Endometrial microvascular endothelial cells (primary cell): ENCODE results near the gene TAF10. TPM values are rescaled to one million over a fixed set of nuclear protein-coding genes. Genes with fewer than 3 reads are reported as not detected.

Experiments
- in situ Hi-C: cut with HindIII; loops from 2 replicates; pipeline ENCODE4 v1.10.0; 2017; ENCODE audit warnings: low sequenced_read_pairs, low pct_unique_long_range_greater_than_20kb; ENCODE audit errors: inconsistent ontology term
- total RNA-seq: library from RNA; depleted of rRNA; stranded (reverse); fragments of >200 nt; gene quantifications from one replicate; pipeline ENCODE4 v1.2.3, GENCODE V29; 2015; ENCODE audit errors: inconsistent ontology term

The TAF10 gene
- total RNA-seq, 1 donor from 2014 or later, result 41.9 TPM

DNA sequence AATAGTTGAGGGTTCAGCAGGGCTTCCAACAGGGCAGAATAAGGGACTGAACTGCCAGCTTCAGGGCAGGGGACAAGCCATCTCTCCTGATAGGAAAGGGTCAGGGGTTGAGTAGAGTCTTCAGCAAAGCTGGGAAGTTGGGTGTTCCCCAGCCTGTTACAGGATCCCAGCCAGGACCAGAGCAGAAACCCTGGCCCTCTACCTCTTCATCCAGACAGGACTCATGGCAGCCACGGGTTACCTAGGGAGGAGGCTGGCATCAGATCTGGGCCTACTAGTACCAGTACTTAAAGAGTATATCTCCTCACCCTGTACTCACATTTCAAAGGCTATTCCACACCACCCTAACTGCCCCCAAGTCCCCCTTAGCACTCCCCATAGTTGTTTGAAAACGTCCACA, 2.4 kb upstream of the TAF10 start:
- in situ Hi-C loops, result loop anchor here (25.0 kb wide), 1 partner anchor 202 kb away; the partner anchor contains the start of gene APBB1

DNA sequence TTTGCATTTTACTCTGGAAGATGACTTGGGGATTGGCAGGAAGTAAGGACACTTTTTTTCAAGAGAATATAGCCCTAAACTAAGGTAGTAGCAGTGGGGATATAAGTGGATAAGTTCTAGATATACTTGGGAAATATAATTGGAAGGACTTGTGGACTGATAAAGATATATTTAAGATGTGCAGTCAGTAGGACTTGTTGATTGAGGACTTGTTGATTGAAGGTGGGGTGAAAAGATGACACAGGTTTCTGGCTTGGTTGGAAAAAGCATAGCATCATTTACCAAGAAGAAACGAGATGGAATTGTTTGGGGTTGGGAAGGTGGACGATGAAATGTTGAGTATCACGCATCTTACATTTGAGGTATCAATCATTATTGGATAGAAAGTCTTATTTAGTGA, 1.5 kb upstream of the TAF10 start:
- in situ Hi-C loops, result loop anchor here (25.0 kb wide), 1 partner anchor 201 kb away; the partner anchor contains the start of gene APBB1

DNA sequence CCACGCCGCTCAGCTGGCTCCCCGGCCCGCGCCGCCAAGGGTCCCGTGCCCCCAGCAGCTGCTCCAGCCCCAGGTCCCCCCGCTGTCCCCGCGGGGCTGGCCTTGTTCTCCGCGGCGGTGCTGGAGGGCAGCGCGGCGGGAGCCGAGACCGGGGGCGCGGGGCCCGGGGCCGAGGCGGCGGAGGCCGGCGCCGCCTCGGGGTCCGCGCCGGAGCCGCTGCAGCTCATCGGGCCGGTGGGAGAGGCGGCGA, 128 bp downstream of the TAF10 start:
- in situ Hi-C loops, result loop anchor here (25.0 kb wide), 1 partner anchor 200 kb away; the partner anchor contains the start of gene APBB1

DNA sequence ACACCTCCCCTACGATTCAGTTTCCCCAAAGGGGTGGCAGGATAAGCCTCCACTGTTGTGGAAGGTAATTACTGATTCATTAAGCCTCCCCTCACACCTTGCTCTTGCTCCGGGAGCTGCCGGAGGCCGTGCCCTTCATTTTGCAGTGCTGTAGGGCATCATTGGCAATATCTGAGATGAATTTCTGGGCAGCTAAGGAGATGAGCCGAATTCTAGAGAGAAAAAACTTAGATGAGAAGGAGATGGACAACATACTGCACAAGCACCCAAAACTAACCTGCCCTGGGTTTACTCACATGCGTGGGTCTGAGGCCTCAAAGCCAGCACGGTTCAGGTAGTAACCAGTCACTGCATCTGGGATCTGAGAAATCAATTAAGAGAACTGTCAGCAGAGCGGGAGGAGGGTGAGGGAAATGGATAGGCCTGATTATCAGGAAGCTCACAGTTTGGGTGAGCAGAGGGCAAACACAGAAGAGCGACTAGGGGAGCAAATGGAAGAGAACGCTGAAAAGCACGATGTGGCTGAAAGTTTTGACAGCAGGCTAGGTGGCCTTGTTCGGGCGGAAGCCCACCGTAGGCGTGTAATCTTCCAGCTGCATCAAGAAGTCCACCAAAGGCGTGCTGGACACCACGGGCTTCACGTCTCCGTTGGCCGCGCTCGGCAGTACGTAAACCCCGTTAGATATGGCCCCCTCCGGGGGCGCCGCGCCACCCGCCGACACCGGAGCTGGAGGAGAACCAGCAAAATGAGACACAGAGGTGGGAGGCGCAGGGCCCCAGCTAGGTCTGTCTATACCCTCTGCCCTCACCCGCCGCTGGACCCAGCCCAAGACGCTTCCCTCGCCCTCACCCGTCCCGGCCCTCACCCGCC, 689 bp downstream of the TAF10 start:
- in situ Hi-C loops, result loop anchor here (25.0 kb wide), 1 partner anchor 199 kb away; the partner anchor contains the start of gene APBB1

DNA sequence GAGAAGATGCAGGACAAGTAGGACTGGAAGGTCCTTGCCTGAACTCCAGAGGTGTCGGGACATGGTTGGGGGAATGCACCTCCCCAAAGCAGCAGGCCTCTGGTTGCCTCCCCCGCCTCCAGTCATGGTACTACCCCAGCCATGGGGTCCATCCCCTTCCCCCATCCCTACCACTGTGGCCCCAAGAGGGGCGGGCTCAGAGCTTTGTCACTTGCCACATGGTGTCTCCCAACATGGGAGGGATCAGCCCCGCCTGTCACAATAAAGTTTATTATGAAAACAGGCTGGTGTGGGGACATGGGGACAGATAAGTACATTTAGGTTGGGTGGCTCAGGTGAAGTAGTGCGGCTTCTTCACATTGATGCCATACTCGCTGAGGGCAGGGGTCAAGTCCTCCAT, 1.4 kb downstream of the TAF10 start:
- in situ Hi-C loops, result loop anchor here (25.0 kb wide), 1 partner anchor 198 kb away; the partner anchor contains the start of gene APBB1

DNA sequence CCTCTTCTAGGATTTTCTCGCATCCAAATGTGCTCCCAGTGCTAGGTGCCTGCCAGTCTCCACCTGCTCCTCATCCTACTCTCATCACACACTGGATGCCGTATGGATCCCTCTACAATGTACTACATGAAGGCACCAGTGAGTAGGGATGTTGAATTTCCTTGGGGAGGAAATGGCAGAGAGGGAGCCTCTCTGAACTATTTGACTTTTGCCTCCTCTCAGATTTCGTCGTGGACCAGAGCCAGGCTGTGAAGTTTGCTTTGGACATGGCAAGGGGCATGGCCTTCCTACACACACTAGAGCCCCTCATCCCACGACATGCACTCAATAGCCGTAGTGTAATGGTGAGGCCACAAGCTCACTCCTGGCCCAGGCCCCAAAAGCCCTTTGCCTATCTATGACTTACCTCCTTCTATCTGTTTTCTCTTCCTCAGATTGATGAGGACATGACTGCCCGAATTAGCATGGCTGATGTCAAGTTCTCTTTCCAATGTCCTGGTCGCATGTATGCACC, 2.5 kb downstream of the TAF10 start:
- in situ Hi-C loops, result loop anchor here (25.0 kb wide), 1 partner anchor 197 kb away; the partner anchor contains the start of gene APBB1

DNA sequence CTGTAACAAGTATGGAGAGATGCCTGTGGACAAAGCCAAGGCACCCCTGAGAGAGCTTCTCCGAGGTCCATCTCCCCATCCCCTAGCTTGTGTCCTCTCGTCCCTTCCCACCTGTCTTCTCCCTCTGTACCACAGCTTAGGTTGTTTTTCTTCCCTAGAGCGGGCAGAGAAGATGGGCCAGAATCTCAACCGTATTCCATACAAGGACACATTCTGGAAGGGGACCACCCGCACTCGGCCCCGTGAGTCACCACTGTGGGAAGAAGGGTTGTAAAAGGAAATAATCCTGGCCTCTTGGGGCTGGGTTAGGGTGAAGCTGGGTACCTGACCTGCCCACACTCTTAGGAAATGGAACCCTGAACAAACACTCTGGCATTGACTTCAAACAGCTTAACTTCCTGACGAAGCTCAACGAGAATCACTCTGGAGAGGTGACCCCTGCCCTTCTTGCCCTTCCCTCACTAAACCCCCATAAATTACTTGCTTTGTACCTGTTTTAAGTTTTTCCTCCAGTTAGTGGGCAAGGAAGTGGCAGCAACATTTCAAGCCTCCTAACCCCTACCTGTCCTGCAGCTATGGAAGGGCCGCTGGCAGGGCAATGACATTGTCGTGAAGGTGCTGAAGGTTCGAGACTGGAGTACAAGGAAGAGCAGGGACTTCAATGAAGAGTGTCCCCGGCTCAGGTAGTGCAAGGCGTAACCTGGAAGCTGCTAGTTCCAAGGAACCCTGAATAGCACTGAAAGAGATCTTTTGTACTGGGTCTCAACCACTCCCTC, 3.1 kb downstream of the TAF10 start:
- in situ Hi-C loops, result loop anchor here (25.0 kb wide), 1 partner anchor 197 kb away; the partner anchor contains the start of gene APBB1

DNA sequence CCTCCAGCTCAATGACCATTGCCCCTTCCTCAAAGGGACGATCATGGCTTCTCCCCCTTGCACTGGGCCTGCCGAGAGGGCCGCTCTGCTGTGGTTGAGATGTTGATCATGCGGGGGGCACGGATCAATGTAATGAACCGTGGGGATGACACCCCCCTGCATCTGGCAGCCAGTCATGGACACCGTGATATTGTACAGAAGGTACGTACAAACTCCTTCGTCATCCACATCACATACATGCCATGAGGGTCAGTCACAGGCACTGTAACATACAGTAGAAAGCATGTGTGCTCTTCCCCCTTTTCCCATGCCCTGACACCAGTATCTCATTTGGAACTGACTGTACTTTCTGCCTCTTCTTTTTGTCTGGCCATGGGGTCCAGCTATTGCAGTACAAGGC, 4.0 kb downstream of the TAF10 start:
- in situ Hi-C loops, result loop anchor here (25.0 kb wide), 1 partner anchor 196 kb away; the partner anchor contains the start of gene APBB1

DNA sequence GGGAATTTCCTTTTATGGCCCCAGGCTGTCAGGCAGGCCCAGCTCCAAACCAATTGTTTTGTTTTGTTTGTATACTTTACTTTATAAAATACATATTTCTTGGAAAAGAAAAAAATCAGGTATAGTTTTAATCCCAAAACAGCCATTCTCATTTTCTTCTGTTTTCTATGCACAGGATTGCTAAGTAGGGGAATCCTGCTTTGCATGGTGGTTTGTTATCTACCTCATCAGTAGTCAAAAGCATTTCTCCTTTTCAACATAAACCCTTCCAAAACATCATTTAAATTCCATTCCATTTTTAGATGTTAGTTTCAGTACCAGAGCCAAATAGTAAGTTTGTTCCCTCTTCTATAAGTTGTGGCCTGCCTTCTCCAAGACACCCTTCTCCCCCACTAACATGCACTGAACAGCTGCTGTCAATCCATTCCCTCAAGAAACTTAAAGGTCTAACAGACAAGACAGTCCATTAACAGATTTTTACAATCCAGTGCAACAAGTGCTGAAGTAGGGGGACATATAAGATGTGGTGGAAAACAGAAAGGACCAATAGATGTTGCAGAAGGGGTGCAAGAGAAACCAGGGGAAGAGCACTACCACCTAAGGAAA, 4.7 kb downstream of the TAF10 start:
- in situ Hi-C loops, result loop anchor here (25.0 kb wide), 1 partner anchor 195 kb away; the partner anchor contains the start of gene APBB1

DNA sequence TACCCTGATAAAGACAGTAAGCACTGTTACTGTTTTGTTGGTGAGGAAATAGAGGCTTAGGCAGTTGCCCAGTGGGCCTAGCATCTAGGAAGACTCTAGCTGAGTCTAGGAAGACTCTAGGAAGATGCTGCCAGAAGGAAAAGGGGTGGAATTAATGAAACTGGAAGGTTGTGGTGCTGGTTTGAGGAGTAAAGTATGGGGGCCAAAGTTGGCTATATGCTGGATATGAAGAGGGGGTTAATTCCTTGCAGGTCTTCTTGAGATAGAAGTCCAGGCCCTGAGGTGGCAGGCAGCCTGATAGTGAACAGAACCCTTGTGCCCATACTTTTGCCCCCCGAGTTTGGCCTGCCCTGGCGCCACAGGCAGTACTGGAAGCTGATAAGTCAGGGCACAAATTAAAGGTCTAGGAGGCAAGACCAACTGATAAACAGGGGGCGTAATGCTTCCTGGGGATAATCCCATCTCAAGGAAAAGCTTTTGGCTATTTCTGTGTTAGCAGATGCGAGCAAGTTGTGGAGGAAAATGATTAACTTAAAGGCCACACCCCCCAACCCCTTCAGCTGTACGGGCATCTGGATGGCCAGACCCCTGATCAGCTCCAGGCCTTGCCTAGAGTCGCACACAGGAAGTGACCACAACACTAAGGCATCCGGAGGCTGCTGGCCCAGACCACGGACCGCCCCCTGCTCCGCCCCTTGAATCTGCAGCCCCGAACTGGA, 5.4 kb downstream of the TAF10 start:
- in situ Hi-C loops, result loop anchor here (25.0 kb wide), 1 partner anchor 194 kb away; the partner anchor contains the start of gene APBB1

DNA sequence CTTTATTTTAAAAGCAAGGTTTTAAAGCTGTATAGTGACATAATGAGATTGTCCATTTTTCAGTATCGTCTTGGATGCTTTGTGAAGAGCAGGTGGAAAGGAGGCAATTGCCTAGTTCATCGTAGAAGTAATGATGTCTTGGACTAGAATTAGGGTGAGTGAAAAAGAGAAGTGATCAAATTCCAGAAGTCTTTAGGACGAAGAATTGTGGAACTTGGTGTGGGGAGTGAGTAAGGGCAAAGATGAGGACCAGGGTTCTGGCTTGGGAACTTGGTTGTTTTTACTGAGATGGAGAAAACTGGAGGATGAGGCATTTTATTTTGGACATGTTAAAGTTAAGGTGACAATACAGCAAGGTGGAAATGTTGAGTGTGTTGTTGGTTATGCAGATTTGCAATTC, 7.2 kb downstream of the TAF10 start:
- in situ Hi-C loops, result loop anchor here (25.0 kb wide), 1 partner anchor 192 kb away; the partner anchor contains the start of gene APBB1

DNA sequence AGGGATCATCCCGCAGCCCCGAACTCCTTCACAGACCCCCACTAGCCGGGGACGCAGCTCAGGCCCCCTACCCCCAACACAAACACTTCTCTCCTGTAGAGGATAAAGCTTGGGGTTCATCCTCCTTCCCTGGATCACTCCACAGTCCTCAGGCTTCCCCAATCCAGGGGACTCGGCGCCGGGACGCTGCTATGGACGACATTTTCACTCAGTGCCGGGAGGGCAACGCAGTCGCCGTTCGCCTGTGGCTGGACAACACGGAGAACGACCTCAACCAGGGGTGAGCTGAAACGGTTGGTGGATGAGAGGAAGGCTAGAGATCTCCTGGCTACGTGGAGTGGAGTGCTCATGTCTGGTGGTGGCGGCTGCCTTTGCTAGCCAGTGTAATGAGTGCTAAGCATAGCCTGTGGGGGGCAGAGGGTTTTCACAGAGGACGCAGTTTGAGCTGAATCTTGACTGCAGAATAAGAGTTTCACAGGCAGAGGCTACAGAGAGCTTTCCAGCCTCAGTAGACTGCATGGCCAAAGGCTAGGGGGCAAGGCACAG, 7.9 kb downstream of the TAF10 start:
- in situ Hi-C loops, result loop anchor here (25.0 kb wide), 1 partner anchor 192 kb away; the partner anchor contains the start of gene APBB1

DNA sequence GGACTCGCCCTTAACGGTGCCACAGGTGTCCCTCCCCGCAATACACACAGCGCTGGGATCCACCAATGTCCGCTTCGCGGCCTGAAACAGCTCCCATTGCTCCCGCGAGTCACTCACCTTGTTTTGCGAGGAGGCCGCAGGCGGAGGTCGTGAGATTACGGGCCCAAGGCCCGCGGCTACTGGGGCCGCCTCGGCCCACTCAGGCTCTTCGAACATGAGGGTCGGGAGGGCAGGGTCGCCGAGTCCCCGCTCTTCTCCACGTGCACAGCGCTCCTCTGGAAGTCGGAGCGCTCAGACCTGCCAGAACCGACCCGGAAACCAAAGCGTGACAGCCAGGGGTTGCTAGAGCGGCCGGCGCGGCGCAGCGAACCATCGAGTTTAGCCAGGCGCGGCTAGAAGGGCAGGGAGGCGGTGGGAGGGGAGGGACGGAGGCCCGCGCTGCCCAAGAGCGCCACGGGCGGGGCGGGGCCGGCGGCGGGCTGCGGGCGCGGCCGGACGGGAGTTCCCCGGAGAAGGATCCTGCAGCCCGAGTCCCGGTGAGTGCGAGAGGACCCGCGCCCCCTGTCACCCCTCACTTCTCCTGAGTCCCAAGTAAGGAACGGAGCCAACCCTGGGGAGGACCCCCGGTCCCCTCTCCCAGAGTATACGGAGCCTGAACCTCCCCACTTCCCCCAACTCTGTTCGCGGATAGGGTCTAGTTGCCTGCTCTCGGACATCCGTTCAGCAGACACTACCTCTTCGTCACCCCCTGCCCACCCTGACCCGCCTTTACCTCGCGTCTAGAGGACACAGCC, 8.5 kb downstream of the TAF10 start, which contains the start of the genes ILK and RRP8:
Gene ILK (plus strand): TSS at position 488 of the 794 bp plus-strand sequence. CDS start 498 bp downstream, outside the sequence.
Gene RRP8 (minus strand): TSS at position 330 of the 794 bp plus-strand sequence. CDS start 114 bp downstream, at position 216.
- in situ Hi-C loops, result loop anchor here (25.0 kb wide), 1 partner anchor 191 kb away; the partner anchor contains the start of gene APBB1

DNA sequence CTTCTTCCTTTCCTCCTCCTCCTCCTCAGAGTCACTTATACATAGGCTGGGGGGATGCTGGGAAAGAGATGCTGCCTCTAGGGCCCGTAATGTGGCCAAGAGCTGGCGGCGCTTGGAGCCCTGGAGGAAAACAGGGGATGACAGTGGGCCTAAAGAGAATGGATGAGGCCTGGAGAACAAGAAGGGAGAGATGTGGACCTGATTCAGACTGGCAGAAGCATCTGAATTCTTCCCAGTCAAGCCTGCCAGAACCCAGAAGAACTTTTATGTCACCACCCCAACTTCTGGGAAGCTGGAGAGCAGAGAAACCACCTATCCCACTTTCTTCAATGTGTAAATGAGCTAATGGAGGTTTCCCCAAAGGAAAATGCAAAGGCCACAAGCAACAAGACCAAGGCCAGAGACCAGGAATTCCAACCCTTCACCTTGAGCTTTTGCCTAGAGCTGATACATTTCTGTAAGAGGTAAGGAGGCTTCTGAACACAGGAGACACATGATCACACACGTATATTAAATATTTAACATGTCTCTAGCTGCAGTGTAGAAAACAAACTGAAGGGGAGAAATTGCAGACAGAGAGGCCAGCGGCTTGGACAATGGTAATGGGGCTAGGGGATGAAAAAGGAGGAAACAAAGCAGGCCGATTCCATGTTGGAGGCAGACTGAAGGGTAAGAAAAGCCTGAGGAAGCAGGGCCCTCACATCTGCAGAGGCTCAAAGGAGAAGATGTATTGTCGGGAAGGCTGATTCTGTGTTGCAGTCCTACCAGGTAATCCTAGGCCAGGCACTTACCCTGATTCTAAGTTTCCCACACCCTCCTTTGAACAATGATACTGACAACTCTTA, 9.7 kb downstream of the TAF10 start:
- in situ Hi-C loops, result loop anchor here (25.0 kb wide), 1 partner anchor 190 kb away; the partner anchor contains the start of gene APBB1

DNA sequence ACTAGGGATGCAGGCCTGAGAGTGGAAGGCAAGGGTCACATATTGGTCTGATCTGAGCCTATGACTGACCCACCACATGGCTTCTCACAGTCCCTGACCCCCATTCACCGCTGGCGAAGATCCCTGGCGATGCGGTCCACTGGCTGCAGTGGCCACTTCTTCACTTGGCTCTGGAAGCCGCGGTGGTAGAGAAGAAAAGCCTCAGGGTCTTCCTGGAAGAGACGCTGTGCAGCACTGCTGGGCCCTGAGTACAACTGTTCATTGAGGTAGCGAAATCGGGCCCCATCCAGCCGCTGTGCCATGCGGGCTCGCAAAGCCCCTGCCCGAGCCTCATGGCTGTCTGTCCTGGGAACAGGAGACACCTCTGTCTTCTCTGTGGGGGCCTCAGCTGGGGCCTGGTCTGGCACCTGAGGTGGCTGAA, 11.0 kb downstream of the TAF10 start:
- in situ Hi-C loops, result loop anchor here (25.0 kb wide), 1 partner anchor 189 kb away; the partner anchor contains the start of gene APBB1
